GM18858 (cell line): Measurements from ENCODE around the gene FKBP1A.

Source experiments
- ATAC-seq: cut with Tn5 transposase; IDR thresholded peaks from one replicate; pipeline ENCODE4 v1.9.1; 2021; ENCODE audit not compliant: unreplicated experiment

Gene FKBP1A

GRCh38 chr20:1388741-1389483 lies 3.9 kb downstream of the FKBP1A start:
- no peak for ATAC-seq

GRCh38 chr20:1388253-1388652 lies 4.6 kb downstream of the FKBP1A start:
- ATAC-seq, result no peak

- ATAC-seq, result no peak
These were observed 6.5 kb downstream of the FKBP1A start for GRCh38 chr20:1386323-1386722.

GRCh38 chr20:1383623-1384404 lies 9.0 kb downstream of the FKBP1A start:
- ATAC-seq, result no peak

GRCh38 chr20:1382670-1383069 lies 10.2 kb downstream of the FKBP1A start:
- ATAC-seq, result no peak

- ATAC-seq, result no peak
These were observed 10.9 kb downstream of the FKBP1A start for GRCh38 chr20:1381753-1382591.

- ATAC-seq, result no peak
These were observed 14.1 kb downstream of the FKBP1A start for GRCh38 chr20:1378735-1379125.

GRCh38 chr20:1377984-1378734 lies 14.7 kb downstream of the FKBP1A start:
- ATAC-seq, result no peak

GRCh38 chr20:1377341-1377871 lies 15.4 kb downstream of the FKBP1A start:
- no peak for ATAC-seq

- no peak for ATAC-seq
These were observed 16.2 kb downstream of the FKBP1A start for GRCh38 chr20:1376408-1377270.

GRCh38 chr20:1376007-1376406 lies 16.8 kb downstream of the FKBP1A start:
- no peak for ATAC-seq

- ATAC-seq, result no peak
These were observed 17.3 kb downstream of the FKBP1A start for GRCh38 chr20:1375515-1375914.

- no peak for ATAC-seq
These were observed 18.6 kb downstream of the FKBP1A start for GRCh38 chr20:1374246-1374645.

GRCh38 chr20:1373614-1374013 lies 19.2 kb downstream of the FKBP1A start:
- ATAC-seq, result no peak

- no peak for ATAC-seq
These were observed 19.8 kb downstream of the FKBP1A start for GRCh38 chr20:1373036-1373435.

- ATAC-seq, result no peak
These were observed 20.9 kb downstream of the FKBP1A start for GRCh38 chr20:1371830-1372539.

GRCh38 chr20:1371202-1371782 lies 21.6 kb downstream of the FKBP1A start:
- no peak for ATAC-seq

- no peak for ATAC-seq
These were observed 22.2 kb downstream of the FKBP1A start for GRCh38 chr20:1370548-1371110.
